ENCODE results near the gene DCTD.

DCTD gene

GRCh38 chr4:182877326-182877883 lies 39.8 kb downstream of the DCTD start:
- no peaks in the 10 kb centered on the region for H3K27me3 ChIP-seq (ENCODE audit: insufficient read depth, low read length)
- H3K27ac ChIP-seq (ENCODE audit: low read length): no peak overlapping the region
- H3K9ac ChIP-seq (ENCODE audit: low read depth, low read length): no peak overlapping the region
- no peak overlapping the region for H3K4me3 ChIP-seq (ENCODE audit: low read length)
- no peaks in the 10 kb centered on the region for H3K4me1 ChIP-seq (ENCODE audit: insufficient read depth, low read length)
- no peaks in the 10 kb centered on the region for H3K9me3 ChIP-seq (ENCODE audit: insufficient read depth, low read depth, low read length)
- H3K36me3 ChIP-seq (ENCODE audit: insufficient read depth, low read depth, low read length): no peaks in the 10 kb centered on the region

DNA sequence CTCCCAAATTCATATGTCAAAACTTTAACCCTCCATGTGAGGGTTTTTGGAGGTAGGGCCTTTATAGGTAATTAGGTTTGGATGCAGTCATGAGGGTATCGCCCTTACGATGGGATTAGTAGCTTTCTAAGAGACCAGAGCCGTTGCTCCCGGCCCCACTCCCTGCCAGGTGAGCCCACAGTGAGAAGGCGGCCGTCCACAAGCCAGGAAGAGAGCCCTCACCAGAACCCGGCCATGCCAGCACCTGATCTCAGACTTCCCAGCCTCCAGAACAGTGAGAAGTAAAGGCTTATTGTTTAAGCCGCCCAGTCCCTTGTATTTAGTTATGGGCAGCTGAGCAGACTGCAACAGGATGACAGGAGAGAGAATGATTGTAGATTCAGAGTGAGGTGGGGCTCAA lies 40.8 kb downstream of the DCTD start:
- Histone ChIP-seq H3K9me3 (ENCODE audit: insufficient read depth, low read depth, low read length) (no peaks in the 10 kb centered on the region), H3K27ac (ENCODE audit: low read length) (no peak overlapping the region), H3K36me3 (ENCODE audit: insufficient read depth, low read depth, low read length) (no peaks in the 10 kb centered on the region), H3K4me1 (ENCODE audit: insufficient read depth, low read length) (no peaks in the 10 kb centered on the region), H3K27me3 (ENCODE audit: insufficient read depth, low read length) (no peaks in the 10 kb centered on the region), H3K4me3 (ENCODE audit: low read length) (no peak overlapping the region), H3K9ac (ENCODE audit: low read depth, low read length) (no peak overlapping the region)

DNA sequence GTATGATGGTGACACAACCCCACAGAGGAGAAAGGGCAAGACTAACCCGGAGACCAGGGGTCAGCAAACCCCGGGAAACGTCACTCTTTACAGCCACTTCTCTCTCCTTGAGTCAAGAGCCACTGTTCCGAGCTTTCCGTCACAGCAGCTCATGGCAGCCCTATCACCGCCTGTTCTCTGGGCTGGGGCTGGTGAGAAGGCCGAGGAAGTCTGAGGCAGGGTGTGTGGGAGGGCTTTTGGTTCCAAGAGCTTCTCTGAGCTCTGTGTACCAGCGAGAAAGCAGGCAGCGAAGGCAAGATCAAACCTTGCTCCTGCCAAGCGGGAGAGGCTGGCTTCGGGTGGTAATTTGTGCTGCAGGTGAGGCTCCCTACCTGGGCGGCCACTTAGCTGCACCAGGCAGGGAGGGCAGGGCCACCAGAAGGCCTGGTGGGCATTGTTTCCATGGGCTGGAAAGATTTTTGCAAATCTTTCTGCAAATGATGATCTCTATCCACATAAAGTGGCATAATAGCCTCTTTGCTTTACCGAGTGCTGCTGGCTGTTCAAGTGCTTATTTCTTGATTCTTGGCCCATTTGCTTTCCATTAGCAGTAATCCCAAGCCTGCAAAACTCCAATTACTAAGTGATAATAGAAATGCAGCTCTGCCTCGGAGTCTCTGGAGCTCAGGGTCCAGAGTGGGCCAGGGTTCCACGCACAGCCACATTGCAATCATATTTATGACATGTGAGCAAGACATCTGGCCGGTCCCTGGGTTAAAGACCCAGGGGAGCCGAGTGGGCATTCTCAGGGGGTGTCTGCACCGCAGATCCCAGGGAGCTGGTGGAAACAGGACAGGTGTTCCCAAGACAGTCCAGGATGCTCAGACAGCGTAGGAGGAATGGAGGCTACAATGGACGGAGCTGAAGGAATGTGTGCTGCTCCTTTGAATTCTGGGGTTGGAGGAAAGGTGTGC lies 41.5 kb downstream of the DCTD start:
- Histone ChIP-seq H3K4me3 (ENCODE audit: low read length) (no peak overlapping the region), H3K9me3 (ENCODE audit: insufficient read depth, low read depth, low read length) (no peaks in the 10 kb centered on the region), H3K9ac (ENCODE audit: low read depth, low read length) (no peak overlapping the region), H3K36me3 (ENCODE audit: insufficient read depth, low read depth, low read length) (no peaks in the 10 kb centered on the region), H3K4me1 (ENCODE audit: insufficient read depth, low read length) (no peaks in the 10 kb centered on the region), H3K27ac (ENCODE audit: low read length) (no peak overlapping the region), H3K27me3 (ENCODE audit: insufficient read depth, low read length) (no peaks in the 10 kb centered on the region)

- no peaks in the 10 kb centered on the region for H3K9me3 ChIP-seq (ENCODE audit: insufficient read depth, low read depth, low read length)
- no peak overlapping the region for H3K4me3 ChIP-seq (ENCODE audit: low read length)
- no peaks in the 10 kb centered on the region for H3K36me3 ChIP-seq (ENCODE audit: insufficient read depth, low read depth, low read length)
- no peaks in the 10 kb centered on the region for H3K27me3 ChIP-seq (ENCODE audit: insufficient read depth, low read length)
- H3K9ac ChIP-seq (ENCODE audit: low read depth, low read length): no peak overlapping the region
- H3K4me1 ChIP-seq (ENCODE audit: insufficient read depth, low read length): no peaks in the 10 kb centered on the region
- H3K27ac ChIP-seq (ENCODE audit: low read length): no peak overlapping the region
Observed at GRCh38 chr4:182874797-182875345, 42.3 kb downstream of the DCTD start.

DNA sequence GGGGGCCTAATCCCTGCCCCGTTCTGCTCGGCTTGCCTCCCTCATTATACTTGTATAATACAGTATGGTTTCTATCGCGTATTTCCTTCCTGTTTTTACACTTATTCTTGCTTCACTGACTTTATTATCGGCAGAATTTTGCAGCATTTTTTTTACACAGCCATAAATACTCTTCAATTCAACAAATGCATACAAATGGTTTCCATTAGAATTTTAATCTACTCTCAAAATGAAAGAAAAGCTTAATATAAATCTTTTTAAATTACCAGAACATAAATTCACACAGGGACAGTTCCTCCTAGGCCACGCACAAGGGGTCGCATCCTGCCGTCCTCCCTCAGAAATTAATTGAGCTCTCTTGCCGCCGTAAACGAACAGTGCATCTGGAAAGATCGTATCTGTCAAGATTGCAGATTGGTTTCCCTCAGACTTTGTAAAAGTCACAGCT lies 42.9 kb downstream of the DCTD start:
- no peaks in the 10 kb centered on the region for H3K4me1 ChIP-seq (ENCODE audit: insufficient read depth, low read length)
- H3K9ac ChIP-seq (ENCODE audit: low read depth, low read length): no peak overlapping the region
- H3K36me3 ChIP-seq (ENCODE audit: insufficient read depth, low read depth, low read length): no peaks in the 10 kb centered on the region
- no peak overlapping the region for H3K4me3 ChIP-seq (ENCODE audit: low read length)
- no peaks in the 10 kb centered on the region for H3K27me3 ChIP-seq (ENCODE audit: insufficient read depth, low read length)
- no peak overlapping the region for H3K27ac ChIP-seq (ENCODE audit: low read length)
- no peaks in the 10 kb centered on the region for H3K9me3 ChIP-seq (ENCODE audit: insufficient read depth, low read depth, low read length)

GRCh38 chr4:182873726-182874125 lies 43.5 kb downstream of the DCTD start:
- H3K9me3 ChIP-seq (ENCODE audit: insufficient read depth, low read depth, low read length): no peaks in the 10 kb centered on the region
- no peaks in the 10 kb centered on the region for H3K4me1 ChIP-seq (ENCODE audit: insufficient read depth, low read length)
- H3K9ac ChIP-seq (ENCODE audit: low read depth, low read length): no peak overlapping the region
- H3K4me3 ChIP-seq (ENCODE audit: low read length): no peak overlapping the region
- no peak overlapping the region for H3K27ac ChIP-seq (ENCODE audit: low read length)
- H3K36me3 ChIP-seq (ENCODE audit: insufficient read depth, low read depth, low read length): no peaks in the 10 kb centered on the region
- H3K27me3 ChIP-seq (ENCODE audit: insufficient read depth, low read length): no peaks in the 10 kb centered on the region

- Histone ChIP-seq H3K4me3 (ENCODE audit: low read length) (no peak overlapping the region), H3K4me1 (ENCODE audit: insufficient read depth, low read length) (no peaks in the 10 kb centered on the region), H3K9me3 (ENCODE audit: insufficient read depth, low read depth, low read length) (no peaks in the 10 kb centered on the region), H3K36me3 (ENCODE audit: insufficient read depth, low read depth, low read length) (no peaks in the 10 kb centered on the region), H3K27me3 (ENCODE audit: insufficient read depth, low read length) (no peaks in the 10 kb centered on the region), H3K27ac (ENCODE audit: low read length) (no peak overlapping the region), H3K9ac (ENCODE audit: low read depth, low read length) (no peak overlapping the region)
Observed at GRCh38 chr4:182873289-182873688, 43.9 kb downstream of the DCTD start.

- Histone ChIP-seq H3K36me3 (ENCODE audit: insufficient read depth, low read depth, low read length) (no peaks in the 10 kb centered on the region), H3K9ac (ENCODE audit: low read depth, low read length) (no peak overlapping the region), H3K27ac (ENCODE audit: low read length) (no peak overlapping the region), H3K4me3 (ENCODE audit: low read length) (no peak overlapping the region), H3K27me3 (ENCODE audit: insufficient read depth, low read length) (no peaks in the 10 kb centered on the region), H3K4me1 (ENCODE audit: insufficient read depth, low read length) (no peaks in the 10 kb centered on the region), H3K9me3 (ENCODE audit: insufficient read depth, low read depth, low read length) (no peaks in the 10 kb centered on the region)
Observed at GRCh38 chr4:182872886-182873285, 44.3 kb downstream of the DCTD start.

GRCh38 chr4:182871616-182872015 lies 45.6 kb downstream of the DCTD start:
- Histone ChIP-seq H3K4me3 (ENCODE audit: low read length) (no peak overlapping the region), H3K27ac (ENCODE audit: low read length) (no peak overlapping the region), H3K27me3 (ENCODE audit: insufficient read depth, low read length) (no peaks in the 10 kb centered on the region), H3K36me3 (ENCODE audit: insufficient read depth, low read depth, low read length) (no peaks in the 10 kb centered on the region), H3K9me3 (ENCODE audit: insufficient read depth, low read depth, low read length) (no peaks in the 10 kb centered on the region), H3K4me1 (ENCODE audit: insufficient read depth, low read length) (peaks cover 6% of the 10 kb centered on the region; the same call in 1 of the 2 replicates), H3K9ac (ENCODE audit: low read depth, low read length) (no peak overlapping the region)

GRCh38 chr4:182869697-182870096 lies 47.5 kb downstream of the DCTD start:
- peaks cover 16% of the 10 kb centered on the region; the same call in 1 of the 2 replicates for H3K4me1 ChIP-seq (ENCODE audit: insufficient read depth, low read length)
- H3K27me3 ChIP-seq (ENCODE audit: insufficient read depth, low read length): no peaks in the 10 kb centered on the region
- H3K36me3 ChIP-seq (ENCODE audit: insufficient read depth, low read depth, low read length): no peaks in the 10 kb centered on the region
- no peak overlapping the region for H3K9ac ChIP-seq (ENCODE audit: low read depth, low read length)
- H3K27ac ChIP-seq (ENCODE audit: low read length): no peak overlapping the region
- no peaks in the 10 kb centered on the region for H3K9me3 ChIP-seq (ENCODE audit: insufficient read depth, low read depth, low read length)
- no peak overlapping the region for H3K4me3 ChIP-seq (ENCODE audit: low read length)

GRCh38 chr4:182866746-182867145 lies 50.4 kb downstream of the DCTD start:
- H3K36me3 ChIP-seq (ENCODE audit: insufficient read depth, low read depth, low read length): no peaks in the 10 kb centered on the region
- peaks cover 16% of the 10 kb centered on the region; the same call in 1 of the 2 replicates for H3K4me1 ChIP-seq (ENCODE audit: insufficient read depth, low read length)
- no peaks in the 10 kb centered on the region for H3K9me3 ChIP-seq (ENCODE audit: insufficient read depth, low read depth, low read length)
- H3K9ac ChIP-seq (ENCODE audit: low read depth, low read length): no peak overlapping the region
- H3K27me3 ChIP-seq (ENCODE audit: insufficient read depth, low read length): no peaks in the 10 kb centered on the region
- no peak overlapping the region for H3K27ac ChIP-seq (ENCODE audit: low read length)
- H3K4me3 ChIP-seq (ENCODE audit: low read length): no peak overlapping the region

GRCh38 chr4:182863501-182863900 lies 53.7 kb downstream of the DCTD start:
- Histone ChIP-seq H3K4me1 (ENCODE audit: insufficient read depth, low read length) (peaks cover 16% of the 10 kb centered on the region; the same call in 1 of the 2 replicates), H3K27ac (ENCODE audit: low read length) (no peak overlapping the region), H3K27me3 (ENCODE audit: insufficient read depth, low read length) (no peaks in the 10 kb centered on the region), H3K36me3 (ENCODE audit: insufficient read depth, low read depth, low read length) (no peaks in the 10 kb centered on the region), H3K4me3 (ENCODE audit: low read length) (no peak overlapping the region), H3K9ac (ENCODE audit: low read depth, low read length) (no peak overlapping the region), H3K9me3 (ENCODE audit: insufficient read depth, low read depth, low read length) (no peaks in the 10 kb centered on the region)
